HG03432 (cell line): Measurements from ENCODE around the gene RAD23A.
"Not testable (repeated sequence)": the region's sequence is repeated elsewhere in the genome, so short reads cannot be mapped to it uniquely, and the experiment has no call there.

Source experiments
- ATAC-seq: cut with Tn5 transposase; IDR thresholded peaks from one replicate; pipeline ENCODE4 v1.9.1; 2021; ENCODE audit warnings: mild to moderate bottlenecking, moderate library complexity; ENCODE audit not compliant: unreplicated experiment

Gene RAD23A

DNA sequence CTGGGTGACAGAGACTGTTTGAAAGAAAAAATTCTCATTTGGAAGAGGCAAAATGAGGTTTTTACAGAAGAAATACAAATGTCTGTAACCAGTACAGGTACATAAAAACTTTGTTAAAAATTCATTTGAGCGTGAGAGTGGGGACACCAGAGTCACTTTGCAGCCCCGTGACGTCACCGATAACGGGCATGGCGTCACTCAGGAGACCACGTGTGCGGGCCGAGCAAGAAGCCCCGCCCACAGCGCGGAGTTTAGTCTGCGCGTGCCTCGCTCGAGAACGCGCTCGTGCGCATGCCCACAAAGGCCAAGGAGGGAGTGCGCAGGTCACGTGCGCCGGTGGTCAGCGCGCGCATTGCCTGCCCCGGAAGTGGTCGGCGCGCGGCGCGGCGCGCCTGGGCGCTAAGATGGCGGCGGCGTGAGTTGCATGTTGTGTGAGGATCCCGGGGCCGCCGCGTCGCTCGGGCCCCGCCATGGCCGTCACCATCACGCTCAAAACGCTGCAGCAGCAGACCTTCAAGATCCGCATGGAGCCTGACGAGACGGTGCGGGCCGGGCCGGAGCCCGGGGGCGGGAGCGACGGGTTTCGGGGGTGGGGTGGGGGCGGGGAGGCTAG, at the start of gene RAD23A:
Gene RAD23A, plus strand, starts transcription at position 384 of the 613 bp plus-strand sequence. Its CDS starts 87 bp downstream, at position 471.
- peak; percentile 79 for ATAC-seq

DNA sequence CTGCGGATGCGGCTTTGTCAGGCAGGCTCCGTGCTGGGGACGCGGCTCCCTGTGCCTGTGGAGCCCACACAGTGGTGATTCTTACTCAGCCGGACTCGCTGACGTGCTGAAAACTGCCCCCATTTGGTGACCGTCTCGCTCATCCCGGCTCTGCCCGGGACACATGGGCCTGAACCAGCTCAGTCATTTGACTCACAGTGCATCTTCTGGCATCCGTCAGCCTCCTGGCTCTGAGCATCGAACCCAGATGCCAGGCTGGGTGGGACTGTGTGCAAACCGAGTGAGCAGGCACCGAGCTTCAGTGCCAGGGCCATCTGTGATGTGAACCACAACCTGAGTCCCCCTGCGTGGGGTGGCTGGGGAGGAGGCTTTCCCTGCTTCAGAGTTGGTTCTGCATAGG, 49.2 kb upstream of the RAD23A start:
- no peak for ATAC-seq

DNA sequence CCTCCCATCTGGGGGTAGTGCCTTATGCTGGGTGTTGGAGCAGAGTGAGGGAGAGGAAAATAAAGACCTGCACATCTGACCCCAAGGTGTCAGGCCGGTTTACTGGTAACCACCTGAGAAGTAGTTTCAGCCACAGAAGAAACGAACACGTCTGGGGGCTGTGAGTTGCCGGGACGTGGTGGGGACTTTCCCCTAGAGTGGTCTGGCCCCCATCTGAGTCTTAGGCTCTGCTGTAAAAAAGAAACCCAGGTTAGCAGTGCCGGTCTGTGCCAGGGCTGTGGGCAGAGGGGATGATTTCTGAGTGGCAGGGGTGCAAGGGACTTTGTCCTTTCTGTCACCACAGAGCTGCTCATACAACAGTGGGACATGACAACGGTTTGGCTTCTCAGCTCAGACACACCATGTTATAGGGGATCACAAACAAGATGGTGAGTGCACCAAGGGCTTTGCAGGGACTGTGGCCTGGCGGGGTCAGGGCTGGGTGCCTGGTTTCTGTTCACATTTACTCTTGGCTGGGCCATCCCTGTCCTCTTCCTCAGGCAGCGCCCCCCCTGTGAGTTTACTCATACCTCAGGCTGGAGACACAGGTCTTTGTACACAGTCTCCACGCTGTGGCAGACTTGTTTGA, 45.7 kb upstream of the RAD23A start:
- ATAC-seq = peak; percentile 76

DNA sequence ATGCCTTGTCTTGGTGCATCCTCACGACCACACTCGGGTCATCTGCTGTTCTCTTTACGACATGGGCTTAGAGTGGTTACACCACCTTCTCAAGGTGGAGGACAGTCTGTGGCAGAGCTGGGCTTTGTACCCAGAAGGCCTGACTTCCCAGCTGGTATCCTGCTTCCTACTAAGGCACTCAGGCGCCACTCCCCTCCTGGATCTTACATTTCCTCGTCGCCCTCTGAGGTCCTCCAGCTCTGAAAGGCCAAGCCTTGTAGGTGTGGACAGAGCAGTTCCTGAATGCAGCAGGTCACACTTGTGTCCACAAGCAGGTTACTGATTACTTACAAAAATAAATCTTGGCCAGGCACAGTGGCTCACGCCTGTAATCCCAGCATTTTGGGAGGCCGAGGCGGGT, 38.5 kb upstream of the RAD23A start:
- ATAC-seq = no peak

DNA sequence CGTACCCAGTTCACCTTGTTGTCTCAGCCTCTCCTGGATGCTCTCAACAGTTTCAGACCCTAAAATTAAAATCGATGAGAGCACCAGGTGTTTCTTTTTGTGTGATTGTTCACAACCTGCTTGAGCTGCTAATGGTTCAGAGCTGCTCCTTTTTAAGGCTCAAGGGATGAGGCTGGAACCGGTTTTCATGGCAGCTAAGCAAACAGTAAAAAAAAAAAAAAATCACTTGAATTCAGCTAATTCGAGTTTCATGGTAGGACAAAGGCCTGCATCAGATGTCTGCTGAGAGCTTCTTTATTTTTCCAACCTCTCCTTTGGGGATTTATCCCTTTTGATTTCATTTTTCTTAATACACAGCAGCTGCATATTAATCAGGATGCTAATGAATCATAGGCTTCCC, 33.1 kb upstream of the RAD23A start:
- no peak for ATAC-seq

DNA sequence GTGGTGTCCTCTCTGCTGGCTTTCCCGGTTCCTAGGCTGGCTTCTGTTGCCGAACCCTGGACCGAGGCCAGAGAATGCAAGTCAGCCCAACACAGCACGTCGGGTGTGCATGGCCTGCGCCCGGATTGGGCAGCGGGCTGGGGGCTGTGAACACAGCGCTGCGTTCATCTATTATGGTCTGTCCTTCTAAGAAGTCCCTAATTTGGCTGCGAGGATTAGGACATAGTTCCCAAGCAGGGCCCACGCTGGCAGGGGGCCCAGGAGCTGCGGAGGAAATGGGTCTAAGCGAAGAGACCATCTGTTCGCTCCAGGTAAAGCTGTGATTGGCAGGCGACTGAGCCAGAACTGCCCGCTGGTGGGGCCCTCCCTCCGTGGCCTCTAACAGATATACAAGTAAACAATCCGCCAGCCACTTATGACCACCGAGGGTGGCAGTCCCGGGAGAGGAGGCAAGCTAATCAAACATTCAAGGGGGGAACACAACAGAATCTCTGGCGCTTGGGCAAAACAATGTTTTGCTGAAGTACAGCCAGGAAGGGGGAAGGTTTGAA, 32.6 kb upstream of the RAD23A start:
- ATAC-seq = no peak

DNA sequence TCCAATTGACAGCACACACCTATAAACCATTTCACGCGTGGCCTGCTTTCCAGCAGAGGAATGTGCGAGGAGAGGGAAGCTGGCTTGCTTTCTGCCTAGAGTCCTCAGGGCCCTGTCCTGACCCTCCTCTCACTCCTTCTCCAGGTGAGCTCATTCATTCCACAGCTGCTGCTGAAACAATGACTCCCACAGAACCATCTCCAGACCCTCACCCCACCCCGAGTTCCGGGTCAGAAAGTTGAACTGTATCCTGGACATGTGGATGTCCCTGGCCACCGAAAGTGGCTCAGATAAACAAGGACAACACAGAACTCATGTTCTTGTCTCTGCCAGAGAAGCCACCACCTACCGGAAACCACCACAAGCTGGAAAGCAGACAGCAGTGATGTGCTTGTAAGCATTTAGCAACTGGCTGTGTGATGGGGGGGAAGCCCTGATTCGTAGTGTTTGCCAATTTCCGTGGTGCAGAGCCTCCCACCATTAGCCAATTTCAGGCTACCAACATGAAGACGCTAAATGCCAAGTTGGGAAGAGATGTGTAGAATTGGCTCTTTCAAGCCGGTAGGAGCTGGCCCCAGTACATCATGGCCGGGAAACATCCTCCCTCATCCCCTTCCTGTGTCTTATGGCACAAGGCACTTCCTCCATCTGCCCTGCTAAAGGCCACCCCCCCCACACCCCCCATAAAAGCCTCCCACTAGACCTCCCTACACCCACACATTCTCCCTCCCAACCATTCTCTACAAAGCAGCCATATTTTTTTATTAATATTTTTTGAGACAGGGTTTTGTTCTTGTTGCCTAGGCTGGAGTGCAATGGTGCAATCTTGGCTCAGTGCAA, 31.6 kb upstream of the RAD23A start:
- ATAC-seq = no peak

DNA sequence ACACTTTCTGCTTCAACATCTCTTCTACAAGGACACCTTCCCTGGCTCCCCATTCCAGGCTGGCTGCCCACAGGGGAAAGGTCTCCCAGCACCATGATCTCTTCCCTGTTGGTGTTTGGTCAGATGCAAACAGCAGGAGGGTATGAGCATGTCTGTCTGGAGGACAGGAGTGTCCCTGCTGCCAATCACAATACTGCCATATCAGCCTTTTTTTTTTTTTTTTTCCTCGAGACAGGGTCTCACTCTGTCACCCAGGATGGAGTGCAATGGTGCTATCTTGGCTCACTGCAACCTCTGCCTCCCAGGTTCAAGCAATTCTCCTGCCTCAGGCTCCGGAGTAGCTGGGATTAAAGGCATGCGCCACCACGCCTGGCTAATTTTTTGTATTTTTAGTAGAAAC, 29.8 kb upstream of the RAD23A start:
- not testable (repeated sequence) for ATAC-seq

DNA sequence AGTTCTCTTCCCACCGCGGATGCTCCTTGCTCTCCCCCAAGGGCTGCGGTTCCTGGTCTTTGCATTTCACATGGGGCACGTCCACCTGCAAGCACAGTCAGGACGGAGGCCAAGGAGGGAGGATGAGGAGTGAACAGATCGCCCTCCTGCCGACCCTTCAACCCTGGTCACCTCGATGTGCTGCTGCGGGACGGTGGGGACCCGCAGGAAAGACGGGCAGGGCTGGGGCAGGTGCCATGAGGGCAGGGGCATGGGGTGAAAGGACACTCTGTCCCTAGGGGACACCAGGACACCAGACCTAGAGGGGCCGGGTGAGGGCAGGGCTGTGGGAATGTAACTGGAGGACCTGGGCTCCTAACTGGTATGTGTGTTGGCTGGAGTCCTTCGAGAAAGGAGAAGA, 27.4 kb upstream of the RAD23A start:
- ATAC-seq = no peak

DNA sequence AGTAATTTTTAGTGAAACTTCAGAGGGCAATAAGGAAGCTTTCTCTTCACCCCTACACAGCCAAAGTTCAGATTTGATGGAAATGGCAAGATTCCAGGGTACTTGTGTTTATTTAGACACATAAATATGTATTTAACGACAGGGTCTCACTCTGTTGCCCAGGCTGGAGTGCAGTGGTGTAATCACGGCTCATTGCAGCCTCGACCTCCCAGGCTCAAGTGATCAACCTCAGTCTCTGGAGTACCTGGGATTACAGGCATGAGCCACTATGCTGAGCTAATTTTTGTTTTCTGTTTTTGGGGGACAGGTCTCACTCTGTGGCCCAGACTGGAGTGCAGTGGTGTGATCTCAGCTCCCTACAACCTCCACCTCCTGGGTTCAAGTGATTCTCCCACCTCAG, 24.6 kb upstream of the RAD23A start:
- no peak for ATAC-seq

DNA sequence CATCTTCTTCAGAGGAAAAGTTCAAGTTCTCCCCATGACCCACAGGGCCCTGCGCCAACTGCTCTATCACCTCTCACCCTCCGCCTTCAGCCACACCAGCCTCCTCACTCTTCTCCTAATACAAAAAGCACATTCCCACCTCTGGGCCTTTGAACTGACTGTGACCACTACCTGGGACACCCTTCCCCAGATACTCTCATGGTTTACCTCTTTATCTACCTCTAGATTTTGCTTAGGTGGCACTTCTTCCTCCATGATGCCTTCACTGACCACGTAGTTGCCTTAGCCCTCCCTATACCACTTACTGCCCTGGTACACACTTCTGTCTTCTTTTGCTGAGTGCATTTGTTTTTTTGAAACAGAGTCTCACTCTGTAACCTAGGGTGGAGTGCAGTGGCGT, 22.7 kb upstream of the RAD23A start:
- ATAC-seq = no peak

DNA sequence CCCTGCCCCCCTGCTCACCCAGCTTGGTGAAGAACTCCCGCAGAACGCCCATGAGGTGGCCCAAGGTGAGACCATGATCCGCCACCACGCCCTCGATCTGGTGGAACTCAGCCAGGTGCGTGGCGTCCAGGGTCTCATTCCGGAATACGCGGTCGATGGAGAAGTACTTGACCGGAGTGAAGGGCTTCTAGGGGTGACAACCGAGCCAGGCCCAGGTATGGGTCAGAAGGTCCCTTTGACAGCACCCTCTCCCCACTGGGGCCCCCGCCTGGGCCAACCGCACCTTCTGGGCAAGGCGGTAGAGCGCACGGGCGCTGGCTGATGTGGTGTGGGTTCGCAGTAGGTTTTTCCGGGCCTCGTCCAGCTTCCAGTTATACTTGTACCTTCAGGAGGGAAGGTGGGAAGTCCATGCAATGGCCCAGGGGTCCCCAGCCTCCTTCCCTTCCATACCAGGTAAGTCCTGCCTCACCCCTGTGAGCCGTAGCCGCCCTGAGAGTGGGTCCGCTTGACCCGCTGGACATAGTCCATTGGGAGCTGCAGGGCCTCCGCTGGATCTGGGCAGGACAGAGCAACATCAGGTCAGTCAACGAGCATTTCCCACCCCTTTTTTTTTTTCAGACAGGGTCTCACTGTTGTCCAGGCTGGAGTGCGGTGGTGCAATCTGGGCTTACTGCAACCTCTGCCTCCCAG, 20.9 kb upstream of the RAD23A start:
- no peak for ATAC-seq

DNA sequence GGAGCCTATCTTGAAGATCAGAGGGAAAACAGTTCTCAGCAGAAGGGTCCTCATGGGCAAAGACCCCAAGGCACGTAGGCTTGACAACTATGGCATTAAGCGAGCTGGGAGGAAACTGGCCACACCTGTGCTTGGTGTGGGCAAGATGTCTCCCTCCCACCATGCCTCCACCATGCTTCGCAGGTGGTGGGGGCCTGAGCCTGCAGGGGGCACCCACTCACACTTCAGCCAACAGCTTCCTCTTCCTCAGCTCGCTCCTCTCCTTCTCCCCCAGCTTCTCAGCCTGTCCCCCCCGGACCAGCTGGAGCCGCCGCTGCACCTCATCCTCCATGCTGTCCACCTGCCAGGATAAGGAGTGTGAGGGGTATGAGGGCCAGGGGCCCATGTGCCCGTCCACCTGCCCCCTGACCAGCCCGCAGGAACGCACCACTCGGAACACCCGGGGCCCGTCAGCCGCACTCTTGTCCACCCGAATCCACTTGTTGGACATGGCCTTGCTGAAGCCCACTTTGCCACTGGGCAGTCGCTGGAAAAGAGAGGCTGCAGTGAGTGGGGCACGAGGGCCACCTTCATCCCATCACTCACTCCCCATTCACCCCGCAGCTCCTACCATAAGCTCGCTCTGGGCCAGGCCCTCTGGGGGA, 15.5 kb upstream of the RAD23A start:
- ATAC-seq = no peak

DNA sequence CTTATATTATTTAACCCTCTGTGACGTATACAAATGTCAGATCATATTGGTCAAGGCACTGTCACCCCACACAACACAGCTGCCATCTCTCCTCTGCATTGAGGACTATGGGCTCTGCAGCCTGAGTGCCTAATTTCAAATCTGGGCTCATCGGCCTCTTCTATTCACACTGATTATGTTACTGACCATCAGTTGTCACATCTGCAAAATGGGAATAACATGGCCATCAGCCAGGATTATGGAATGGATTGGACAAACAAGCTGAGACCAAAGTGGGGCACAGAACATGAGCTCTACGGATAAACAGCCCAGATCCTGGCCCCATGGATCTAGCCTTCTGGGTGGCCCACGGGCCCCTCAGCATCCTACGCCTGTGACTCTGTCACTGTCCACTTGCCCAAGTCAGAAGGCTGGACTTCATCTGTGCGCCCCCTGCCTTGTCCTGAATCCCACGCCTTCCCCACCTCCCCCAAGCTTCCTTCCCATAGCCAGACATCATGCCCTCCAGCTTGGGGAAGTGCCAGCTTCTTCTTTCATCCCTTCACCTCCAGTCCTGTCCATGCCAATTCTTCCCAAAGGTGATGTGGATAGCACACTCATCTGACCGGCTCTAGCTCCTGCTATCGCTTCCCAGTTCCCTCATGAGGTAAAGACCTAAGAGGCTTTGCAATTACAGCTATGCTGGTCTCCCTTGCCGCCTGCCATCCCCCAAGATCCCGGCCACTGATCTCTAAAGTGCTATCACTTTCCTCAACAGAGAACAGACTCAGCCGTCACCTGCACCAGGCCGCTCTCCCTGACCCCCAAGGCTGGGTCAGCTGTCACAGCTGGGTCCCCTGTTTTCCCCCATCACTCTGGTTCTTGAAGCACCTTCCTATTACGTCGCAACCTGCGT, 13.0 kb upstream of the RAD23A start:
- no peak for ATAC-seq

DNA sequence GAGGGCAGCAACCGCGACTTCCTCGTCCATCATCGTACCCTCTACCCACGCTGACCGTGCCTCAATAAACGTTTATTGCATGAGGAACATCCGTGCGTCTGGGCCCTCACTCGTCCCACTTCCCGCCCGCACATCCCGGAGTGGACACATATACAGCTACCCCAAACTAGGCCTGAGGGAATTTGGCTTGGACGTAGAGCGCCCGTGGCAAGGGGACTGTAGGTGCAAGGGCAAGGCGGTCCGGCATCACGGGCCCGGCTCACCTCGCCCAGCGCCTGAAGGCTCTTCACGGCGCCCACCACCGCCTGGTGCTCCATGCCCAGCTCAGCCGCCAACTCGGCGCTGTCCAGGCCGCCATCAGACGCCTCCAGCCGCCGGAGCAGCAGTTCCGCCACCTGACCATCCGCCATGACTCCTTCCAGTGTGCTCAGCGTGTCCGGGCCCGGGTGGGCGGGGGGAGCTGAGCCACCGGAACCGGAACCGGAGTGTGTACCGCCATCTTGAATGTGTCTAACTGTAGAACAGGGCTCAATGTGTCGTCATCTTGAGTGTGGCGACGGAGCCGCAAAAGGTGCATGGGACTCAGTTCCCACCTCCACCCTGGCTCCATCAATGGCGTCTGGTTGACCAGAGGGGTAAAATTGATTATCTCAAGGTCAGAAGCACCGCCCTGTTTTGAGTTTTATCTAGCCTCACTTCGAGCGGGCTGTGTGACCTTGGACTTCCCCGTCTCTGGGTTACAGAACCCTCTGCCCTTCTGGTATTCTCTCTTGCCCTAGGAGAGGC, 12.2 kb upstream of the RAD23A start, which contains the start of gene FARSA:
Gene FARSA, minus strand, starts transcription at position 425 of the 786 bp plus-strand sequence. Its CDS starts 15 bp downstream, at position 410.
- ATAC-seq = peak; percentile 46

DNA sequence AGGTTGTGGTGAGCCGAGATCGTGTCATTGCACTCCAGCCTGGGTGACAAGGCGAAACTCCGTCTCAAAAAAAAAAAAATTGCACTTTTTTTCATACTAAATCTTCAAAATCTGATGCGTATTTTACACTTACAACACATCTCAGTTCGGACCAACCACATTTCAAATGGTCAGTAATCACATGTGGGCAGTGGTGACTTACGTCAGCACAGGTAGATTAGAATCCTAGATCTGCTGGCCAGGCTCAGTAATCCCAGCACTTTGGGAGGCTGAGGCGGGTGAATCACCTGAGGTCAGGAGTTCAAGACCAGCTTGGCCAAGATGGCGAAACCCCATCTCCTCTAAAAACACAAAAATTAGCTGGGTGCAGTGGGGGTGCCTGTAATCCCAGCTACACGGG, 10.6 kb upstream of the RAD23A start:
- ATAC-seq = no peak

DNA sequence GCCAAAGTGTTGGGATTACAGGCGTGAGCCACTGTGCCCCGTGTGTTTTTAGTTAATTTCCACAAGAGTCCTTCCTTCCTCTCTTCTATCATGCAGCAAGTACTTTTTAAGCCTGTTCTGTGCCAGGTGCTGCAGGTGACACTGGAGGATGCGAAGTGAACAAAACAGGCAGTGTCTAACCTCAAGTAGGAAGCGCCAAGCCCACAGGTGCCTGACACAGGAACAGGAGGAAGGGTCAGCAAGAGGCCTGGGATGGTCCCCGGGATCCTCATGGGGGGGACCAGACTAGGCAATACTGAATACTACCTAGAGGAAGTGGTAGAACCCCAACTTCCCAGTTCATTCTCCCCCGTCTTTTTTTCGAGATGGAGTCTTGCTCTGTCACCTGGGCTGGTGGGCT, 9.1 kb upstream of the RAD23A start:
- no peak for ATAC-seq

DNA sequence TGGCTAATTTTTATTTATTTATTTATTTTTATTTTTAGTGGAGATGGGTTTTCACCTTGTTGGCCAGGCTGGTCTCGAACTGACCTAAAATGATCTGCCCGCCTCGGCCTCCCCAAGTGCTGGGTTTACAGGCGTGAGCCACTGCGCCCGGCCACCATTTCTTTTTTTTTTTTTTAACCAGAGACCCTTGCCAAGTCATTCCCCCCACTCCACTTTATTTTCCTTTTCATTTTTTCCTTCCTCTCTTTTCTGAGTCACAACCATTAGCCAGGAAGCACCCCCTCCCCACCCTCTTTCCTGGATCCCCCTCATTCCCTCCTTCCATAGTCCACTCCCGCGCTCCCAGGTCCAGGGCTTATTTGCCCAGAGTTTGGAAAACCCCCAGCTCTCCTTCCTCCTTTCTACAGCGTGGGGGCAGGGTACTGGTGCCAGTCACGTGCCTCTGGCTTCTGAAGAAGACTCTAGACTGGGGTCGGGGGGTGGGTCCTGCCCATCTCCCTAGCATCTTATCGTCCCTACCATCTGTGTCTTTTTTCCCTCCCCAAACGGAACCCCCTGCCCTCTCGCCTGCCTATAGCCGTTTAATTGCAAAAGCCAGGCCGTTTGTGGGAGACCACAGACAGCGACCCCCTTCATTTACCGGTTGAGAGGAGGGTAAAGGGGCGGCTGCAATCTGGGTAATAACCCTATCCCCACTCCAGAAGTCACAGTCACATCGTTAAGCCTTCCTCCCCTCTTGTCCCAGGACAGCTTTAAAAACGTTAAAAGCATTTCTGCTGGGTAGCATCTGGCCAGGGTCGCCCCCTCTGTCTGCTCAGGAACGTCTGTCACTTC, 8.4 kb upstream of the RAD23A start:
- no peak for ATAC-seq
